HEK293 (cell line): ENCODE measurements around the gene FRMD3.

ENCODE experiments used
- CTCF ChIA-PET: fragments of 350-600 bp; formaldehyde crosslinking; extraction: SDS; loops from one replicate; lab custom pipeline; 2021; ENCODE audit warnings: antibody characterized with exemption; lab: Yijun Ruan, JAX
- POLR2A ChIA-PET: fragments of 300-600 bp; formaldehyde crosslinking; extraction: SDS; loops from one replicate; lab custom pipeline; 2020; ENCODE audit warnings: antibody characterized with exemption, inconsistent platforms; lab: Yijun Ruan, JAX
- H3K27ac ChIP-seq: fragments of 200-500 bp; sonication (Bioruptor generic); 2 replicates; pipeline ENCODE4 v1.5.1; 2014; ENCODE audit warnings: low read depth, low read length, control low read depth, inconsistent platforms; ENCODE audit errors: extremely low read depth
- H3K36me3 ChIP-seq, 2 experiments: fragments of 200-500 bp in 1 of 2; sonication (Bioruptor generic) in 1 of 2; 1 replicate in 1 of 2; 2 replicates in 1 of 2; pipeline ENCODE4 v1.5.1; 2014 to 2017; ENCODE audit warnings: inconsistent platforms in 2 of 2, low read length in 2 of 2; ENCODE audit not compliant: control insufficient read depth in 2 of 2, insufficient read depth in 1 of 2
- H3K4me1 ChIP-seq: fragments of 200-500 bp; sonication (Bioruptor generic); 2 replicates; pipeline ENCODE4 v1.5.1; 2014; ENCODE audit warnings: mild to moderate bottlenecking, low read length, inconsistent platforms; ENCODE audit not compliant: control insufficient read depth, insufficient read depth
- H3K4me3 ChIP-seq: 2 replicates; pipeline ENCODE4 v1.5.1; 2011; ENCODE audit warnings: low read depth, mild to moderate bottlenecking, control low read depth, low read length, moderate library complexity
- H3K9me3 ChIP-seq: fragments of 200-500 bp; sonication (Bioruptor generic); 2 replicates; pipeline ENCODE4 v1.5.1; 2014; ENCODE audit warnings: low read depth, low read length, inconsistent platforms; ENCODE audit not compliant: control insufficient read depth, insufficient read depth
- GLI2 ChIP-seq: fragments of 450-650 bp; formaldehyde crosslinking; IDR thresholded peaks from 2 replicates; pipeline ENCODE4; 2017; ENCODE audit warnings: missing biosample characterization, missing genetic modification characterization, low read depth, borderline replicate concordance
- KLF16 ChIP-seq: fragments of 450-650 bp; formaldehyde crosslinking; IDR thresholded peaks from 2 replicates; pipeline ENCODE4 v1.5.1; 2017; ENCODE audit warnings: missing biosample characterization, missing genetic modification characterization
- MZF1 ChIP-seq: fragments of 450-650 bp; formaldehyde crosslinking; IDR thresholded peaks from 2 replicates; pipeline ENCODE4 v1.5.1; 2017; ENCODE audit warnings: missing biosample characterization, missing genetic modification characterization, borderline replicate concordance
- OSR2 ChIP-seq: fragments of 450-650 bp; formaldehyde crosslinking; IDR thresholded peaks from 2 replicates; pipeline ENCODE4 v1.5.1; 2016; ENCODE audit warnings: missing biosample characterization, missing genetic modification characterization
- OVOL3 ChIP-seq: fragments of 450-650 bp; formaldehyde crosslinking; IDR thresholded peaks from 2 replicates; pipeline ENCODE4 v1.5.1; 2016; ENCODE audit warnings: missing biosample characterization, missing genetic modification characterization
- PBX3 ChIP-seq: sonication (generic); formaldehyde crosslinking; IDR thresholded peaks from 2 replicates; pipeline ENCODE4 v1.8.1; 2022; ENCODE audit warnings: mild to moderate bottlenecking, moderate library complexity, missing genetic modification reagents
- REPIN1 ChIP-seq: fragments of 450-650 bp; formaldehyde crosslinking; IDR thresholded peaks from 2 replicates; pipeline ENCODE4 v1.5.1; 2017; ENCODE audit warnings: missing biosample characterization, missing genetic modification characterization, low read depth
- REST ChIP-seq: fragments of 450-650 bp; formaldehyde crosslinking; IDR thresholded peaks from 2 replicates; pipeline ENCODE4 v1.5.1; 2016; ENCODE audit warnings: missing biosample characterization, missing genetic modification characterization
- SCRT1 ChIP-seq: fragments of 450-650 bp; formaldehyde crosslinking; IDR thresholded peaks from 2 replicates; pipeline ENCODE4 v1.5.1; 2016; ENCODE audit warnings: missing biosample characterization, missing genetic modification characterization, borderline replicate concordance
- SP2 ChIP-seq: fragments of 450-650 bp; formaldehyde crosslinking; IDR thresholded peaks from 2 replicates; pipeline ENCODE4 v1.5.1; 2016; ENCODE audit warnings: missing biosample characterization, missing genetic modification characterization
- ZFP3 ChIP-seq: fragments of 450-650 bp; formaldehyde crosslinking; IDR thresholded peaks from 2 replicates; pipeline ENCODE4 v1.5.1; 2016; ENCODE audit warnings: low read depth, missing biosample characterization, missing genetic modification characterization
- ZNF155 ChIP-seq: fragments of 450-650 bp; formaldehyde crosslinking; IDR thresholded peaks from 2 replicates; pipeline ENCODE4 v1.5.1; 2016; ENCODE audit warnings: missing biosample characterization, missing genetic modification characterization
- ZNF211 ChIP-seq: fragments of 450-650 bp; formaldehyde crosslinking; IDR thresholded peaks from 2 replicates; pipeline ENCODE4 v1.5.1; 2016; ENCODE audit warnings: low read depth, missing biosample characterization, missing genetic modification characterization
- ZNF248 ChIP-seq: fragments of 450-650 bp; formaldehyde crosslinking; IDR thresholded peaks from 2 replicates; pipeline ENCODE4 v1.5.1; 2017; ENCODE audit warnings: missing biosample characterization, missing genetic modification characterization
- ZNF335 ChIP-seq: fragments of 450-650 bp; formaldehyde crosslinking; conservative IDR thresholded peaks from 2 replicates; pipeline ENCODE4 v1.5.1; 2016; ENCODE audit warnings: missing biosample characterization, missing genetic modification characterization
- ZNF350 ChIP-seq: fragments of 450-650 bp; formaldehyde crosslinking; IDR thresholded peaks from 2 replicates; pipeline ENCODE4 v1.5.0; 2017; ENCODE audit warnings: missing biosample characterization, mild to moderate bottlenecking, missing genetic modification characterization
- ZNF404 ChIP-seq: fragments of 450-650 bp; formaldehyde crosslinking; IDR thresholded peaks from 2 replicates; pipeline ENCODE4 v1.5.1; 2017; ENCODE audit warnings: missing biosample characterization, missing genetic modification characterization
- ZNF449 ChIP-seq: fragments of 450-650 bp; formaldehyde crosslinking; IDR thresholded peaks from 2 replicates; pipeline ENCODE4 v1.5.1; 2017; ENCODE audit warnings: missing biosample characterization, mild to moderate bottlenecking, missing genetic modification characterization, moderate library complexity
- ZNF48 ChIP-seq: fragments of 450-650 bp; formaldehyde crosslinking; IDR thresholded peaks from 2 replicates; pipeline ENCODE4 v1.5.1; 2016; ENCODE audit warnings: missing biosample characterization, missing genetic modification characterization
- ZNF514 ChIP-seq: fragments of 450-650 bp; formaldehyde crosslinking; IDR thresholded peaks from 2 replicates; pipeline ENCODE4 v1.5.1; 2016; ENCODE audit warnings: missing biosample characterization, missing genetic modification characterization
- ZNF529 ChIP-seq: fragments of 450-650 bp; formaldehyde crosslinking; IDR thresholded peaks from 2 replicates; pipeline ENCODE4 v1.5.1; 2017; ENCODE audit warnings: missing genetic modification characterization, missing biosample characterization; ENCODE audit not compliant: insufficient replicate concordance
- ZNF629 ChIP-seq: fragments of 450-650 bp; formaldehyde crosslinking; IDR thresholded peaks from 2 replicates; pipeline ENCODE4 v1.5.1; 2017; ENCODE audit warnings: missing biosample characterization, missing genetic modification characterization
- ZNF677 ChIP-seq: fragments of 450-650 bp; IDR thresholded peaks from 2 replicates; pipeline ENCODE4 v1.5.0; 2018; ENCODE audit warnings: missing biosample characterization, mild to moderate bottlenecking, missing genetic modification characterization, moderate library complexity
- ZNF785 ChIP-seq: fragments of 450-650 bp; formaldehyde crosslinking; IDR thresholded peaks from 2 replicates; pipeline ENCODE4 v1.5.1; 2016; ENCODE audit warnings: missing biosample characterization, missing genetic modification characterization
- ZNF792 ChIP-seq: fragments of 450-650 bp; formaldehyde crosslinking; IDR thresholded peaks from 2 replicates; pipeline ENCODE4 v1.5.1; 2016; ENCODE audit warnings: missing biosample characterization, missing genetic modification characterization
- TF ChIP-seq, protein P1 (sequence below): fragments of 450-650 bp; formaldehyde crosslinking; IDR thresholded peaks from 2 replicates; pipeline ENCODE4 v1.5.1; 2016; ENCODE audit warnings: missing biosample characterization, missing genetic modification characterization
- TF ChIP-seq, protein P2 (sequence below): fragments of 450-650 bp; formaldehyde crosslinking; IDR thresholded peaks from 2 replicates; pipeline ENCODE4 v1.5.1; 2016; ENCODE audit warnings: missing biosample characterization, missing genetic modification characterization, low read depth

The FRMD3 gene

DNA sequence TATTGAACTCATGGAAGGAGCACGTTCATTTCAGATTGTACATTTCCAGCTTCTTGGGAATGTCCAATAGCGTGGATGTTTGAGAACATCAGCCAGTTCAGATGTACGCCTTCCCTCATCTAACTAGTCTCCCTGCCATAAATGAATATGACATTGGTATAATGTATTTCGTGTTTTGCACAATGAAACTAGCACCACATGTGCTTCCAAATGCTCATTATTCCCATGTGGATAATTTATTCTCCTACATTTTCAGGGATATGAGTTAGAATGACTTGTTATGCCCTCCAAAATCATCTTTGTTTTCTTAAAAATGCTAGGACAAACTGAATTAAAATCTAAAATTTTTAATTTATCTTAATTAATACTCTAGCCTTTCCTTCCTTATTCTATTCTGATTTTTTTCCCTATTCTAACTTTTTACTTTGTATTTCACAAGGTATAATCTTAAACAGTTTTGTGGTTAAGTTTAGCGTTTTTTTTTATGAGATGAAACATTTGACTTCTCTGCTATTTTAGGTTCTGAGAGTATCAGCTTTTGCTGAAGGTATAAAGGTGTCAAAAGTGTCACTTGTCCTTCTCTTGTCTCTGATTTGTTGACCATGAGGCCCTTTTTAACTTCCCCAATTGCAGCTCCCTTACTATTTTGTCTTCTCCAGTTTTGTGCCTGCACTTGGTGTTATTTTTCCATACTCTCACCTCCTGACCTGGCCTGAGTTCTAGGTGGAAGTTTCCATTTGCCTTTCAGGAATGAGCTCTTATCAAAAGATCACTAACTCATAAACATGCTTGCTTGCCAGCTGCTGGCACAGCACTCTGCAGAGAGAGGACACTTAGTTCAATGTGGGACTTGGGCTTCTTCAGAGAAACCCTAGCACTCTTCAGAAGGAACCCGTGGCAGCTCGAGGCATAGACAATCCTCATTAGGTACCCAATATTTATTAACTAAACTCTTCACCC is 106.8 kb downstream of the FRMD3 start:
- H3K27ac ChIP-seq = no peak overlapping the region
- H3K4me1 ChIP-seq = no peaks in the 10 kb centered on the region
- ChIA-PET CTCF (interaction anchor here (0.6 to 0.7 kb wide), 2 partner anchors 9 to 119 kb away, joined by 3 read pairs; no protein-coding TSS in a partner anchor), POLR2A (no interaction called here)
- TF ChIP-seq MZF1 (tag by site-specific recombination) (no peak), ZNF792 (tag by site-specific recombination) (no peak), ZNF350 (tag by site-specific recombination) (no peak), ZNF677 (tag by site-specific recombination) (no peak), ZNF529 (no peak), ZFP3 (no peak), OSR2 (tag by site-specific recombination) (no peak), ZNF785 (no peak), ZNF248 (tag by site-specific recombination) (no peak), ZNF48 (tag by site-specific recombination) (no peak), ZNF404 (tag by site-specific recombination) (no peak), SP2 (tag by site-specific recombination) (no peak), SCRT1 (tag by site-specific recombination) (no peak), ZNF155 (tag by site-specific recombination) (no peak), REPIN1 (tag by site-specific recombination) (no peak), KLF16 (tag by site-specific recombination) (no peak)
- TF ChIP-seq, protein P1, sequence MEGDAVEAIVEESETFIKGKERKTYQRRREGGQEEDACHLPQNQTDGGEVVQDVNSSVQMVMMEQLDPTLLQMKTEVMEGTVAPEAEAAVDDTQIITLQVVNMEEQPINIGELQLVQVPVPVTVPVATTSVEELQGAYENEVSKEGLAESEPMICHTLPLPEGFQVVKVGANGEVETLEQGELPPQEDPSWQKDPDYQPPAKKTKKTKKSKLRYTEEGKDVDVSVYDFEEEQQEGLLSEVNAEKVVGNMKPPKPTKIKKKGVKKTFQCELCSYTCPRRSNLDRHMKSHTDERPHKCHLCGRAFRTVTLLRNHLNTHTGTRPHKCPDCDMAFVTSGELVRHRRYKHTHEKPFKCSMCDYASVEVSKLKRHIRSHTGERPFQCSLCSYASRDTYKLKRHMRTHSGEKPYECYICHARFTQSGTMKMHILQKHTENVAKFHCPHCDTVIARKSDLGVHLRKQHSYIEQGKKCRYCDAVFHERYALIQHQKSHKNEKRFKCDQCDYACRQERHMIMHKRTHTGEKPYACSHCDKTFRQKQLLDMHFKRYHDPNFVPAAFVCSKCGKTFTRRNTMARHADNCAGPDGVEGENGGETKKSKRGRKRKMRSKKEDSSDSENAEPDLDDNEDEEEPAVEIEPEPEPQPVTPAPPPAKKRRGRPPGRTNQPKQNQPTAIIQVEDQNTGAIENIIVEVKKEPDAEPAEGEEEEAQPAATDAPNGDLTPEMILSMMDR (tag by site-specific recombination) = no peak
- no peak overlapping the region for H3K4me3 ChIP-seq
- H3K9me3 ChIP-seq = no peaks in the 10 kb centered on the region
- no peaks in the 10 kb centered on the region for H3K36me3 ChIP-seq

DNA sequence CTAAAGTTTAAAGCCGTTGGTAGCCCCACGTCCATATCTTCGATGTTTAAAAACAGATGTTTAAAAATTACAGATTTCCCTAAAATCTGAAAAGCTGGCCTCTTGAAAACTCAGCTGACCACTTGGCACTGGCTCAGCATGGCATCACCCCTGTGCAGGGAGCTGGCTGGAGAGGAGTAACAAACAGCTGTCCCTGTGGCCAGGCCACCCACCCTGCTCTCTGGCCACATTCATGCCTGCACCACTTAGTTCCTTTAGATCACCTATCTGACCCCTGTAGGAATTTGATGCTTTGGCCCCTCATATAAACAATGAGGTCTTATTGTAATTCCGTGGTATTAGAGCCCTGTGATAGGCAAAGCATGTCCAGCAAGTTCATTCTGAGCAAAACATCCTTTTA is 107.5 kb downstream of the FRMD3 start:
- no peaks in the 10 kb centered on the region for H3K36me3 ChIP-seq
- H3K4me3 ChIP-seq = no peak overlapping the region
- H3K9me3 ChIP-seq = no peaks in the 10 kb centered on the region
- ChIA-PET POLR2A (no interaction called here), CTCF (no interaction called here)
- no peaks in the 10 kb centered on the region for H3K4me1 ChIP-seq
- no peak overlapping the region for H3K27ac ChIP-seq
- TF ChIP-seq OVOL3 (tag by site-specific recombination) (no peak), REST (no peak), GLI2 (tag by site-specific recombination) (no peak), ZNF211 (tag by site-specific recombination) (no peak), ZNF449 (tag by site-specific recombination) (no peak), ZNF335 (no peak), PBX3 (CRISPR knock-in tag) (no peak), ZNF514 (no peak), ZNF629 (tag by site-specific recombination) (no peak)
- TF ChIP-seq, protein P2, sequence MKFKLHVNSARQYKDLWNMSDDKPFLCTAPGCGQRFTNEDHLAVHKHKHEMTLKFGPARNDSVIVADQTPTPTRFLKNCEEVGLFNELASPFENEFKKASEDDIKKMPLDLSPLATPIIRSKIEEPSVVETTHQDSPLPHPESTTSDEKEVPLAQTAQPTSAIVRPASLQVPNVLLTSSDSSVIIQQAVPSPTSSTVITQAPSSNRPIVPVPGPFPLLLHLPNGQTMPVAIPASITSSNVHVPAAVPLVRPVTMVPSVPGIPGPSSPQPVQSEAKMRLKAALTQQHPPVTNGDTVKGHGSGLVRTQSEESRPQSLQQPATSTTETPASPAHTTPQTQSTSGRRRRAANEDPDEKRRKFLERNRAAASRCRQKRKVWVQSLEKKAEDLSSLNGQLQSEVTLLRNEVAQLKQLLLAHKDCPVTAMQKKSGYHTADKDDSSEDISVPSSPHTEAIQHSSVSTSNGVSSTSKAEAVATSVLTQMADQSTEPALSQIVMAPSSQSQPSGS (tag by site-specific recombination) = no peak
